GM12878 (cell line): Measurements from ENCODE around the gene CAPN2. TPM values are rescaled to one million over a fixed set of nuclear protein-coding genes. Genes with fewer than 3 reads are reported as not detected.

ENCODE experiments used
- ATAC-seq: fragments of 200-7000 bp; cut with Tn5 transposase; 3 replicates; pipeline ENCODE4 v1.9.1; 2020; ENCODE audit warnings: mild to moderate bottlenecking, moderate library complexity
- BruUV-seq: library from RNA; stranded (reverse); fragments of 400-500 nt; replicated peaks from 2 replicates; lab custom pipeline; 2021; lab: Mats Ljungman, UMichigan
- CTCF ChIA-PET: fragments of 300-600 bp; sonication (Branson Sonifier 250); formaldehyde crosslinking; extraction: SDS; loops from one replicate; lab custom pipeline; 2021; ENCODE audit warnings: inconsistent platforms; lab: Yijun Ruan, JAX
- POLR2A ChIA-PET: fragments of 350-600 bp; formaldehyde crosslinking; extraction: SDS; loops from one replicate; lab custom pipeline; 2021; ENCODE audit warnings: inconsistent platforms; lab: Charles Lee
- RAD21 ChIA-PET: fragments of 300-600 bp; sonication (Branson Sonifier 250); formaldehyde crosslinking; loops from one replicate; lab custom pipeline; 2023; ENCODE audit warnings: antibody characterized with exemption; ENCODE audit not compliant: unreplicated experiment; lab: Charles Lee
- SMC1A ChIA-PET: fragments of 300-600 bp; sonication (Branson Sonifier 250); formaldehyde crosslinking; loops from one replicate; lab custom pipeline; 2023; ENCODE audit not compliant: unreplicated experiment, uncharacterized antibody; lab: Charles Lee
- DNase-seq: peaks from one replicate; pipeline ENCODE4 v3.0.0-alpha.2; 2011; ENCODE audit warnings: low read depth, low spot score
- FAIRE-seq: peaks from 3 replicates; lab custom pipeline; 2011; peaks lifted over from hg19 to GRCh38; lab: Jason Lieb, UNC
- H2AFZ ChIP-seq: 2 replicates; pipeline ENCODE4 v1.6.0; 2011; ENCODE audit warnings: low read depth, low read length, control low read depth; ENCODE audit not compliant: control insufficient read depth
- H3K27ac ChIP-seq: 2 replicates; pipeline ENCODE4 v1.5.1; 2011; ENCODE audit warnings: control low read depth; ENCODE audit not compliant: control insufficient read depth, insufficient read depth
- H3K27me3 ChIP-seq, 2 experiments: replicated peaks in 1 of 2; 2 replicates each; pipeline versions ENCODE4 v1.6.0 to v1.6.1; 2011; ENCODE audit warnings: low read length in 1 of 2; ENCODE audit not compliant: control insufficient read depth in 2 of 2, insufficient read depth in 2 of 2
- H3K36me3 ChIP-seq, 2 experiments: 2 replicates each; pipeline ENCODE4 v1.5.1; 2011; ENCODE audit warnings: low read length in 1 of 2; ENCODE audit not compliant: control insufficient read depth in 2 of 2, insufficient read depth in 2 of 2
- H3K4me1 ChIP-seq: 2 replicates; pipeline ENCODE4 v1.6.1; 2011; ENCODE audit warnings: mild to moderate bottlenecking, low read length, moderate library complexity, mixed read lengths; ENCODE audit not compliant: control insufficient read depth, insufficient read depth
- H3K4me2 ChIP-seq: 2 replicates; pipeline ENCODE4 v1.6.0; 2011; ENCODE audit warnings: control low read depth; ENCODE audit not compliant: control insufficient read depth, insufficient read depth
- H3K4me3 ChIP-seq: fragments of 200-600 bp; sonication (generic); 2 replicates; pipeline ENCODE4 v1.5.1; 2016
- H3K79me2 ChIP-seq: 2 replicates; pipeline ENCODE4 v1.6.0; 2011; ENCODE audit warnings: low read length; ENCODE audit not compliant: control insufficient read depth, insufficient read depth
- H3K9ac ChIP-seq: 2 replicates; pipeline ENCODE4 v1.8.0; 2011; ENCODE audit warnings: low read length, control low read depth, mixed read lengths; ENCODE audit not compliant: control insufficient read depth, insufficient read depth
- H3K9me3 ChIP-seq: replicated peaks from 3 replicates; pipeline ENCODE4 v1.5.1; 2011; ENCODE audit warnings: mild to moderate bottlenecking, low read length; ENCODE audit not compliant: control insufficient read depth, insufficient read depth
- H4K20me1 ChIP-seq: 2 replicates; pipeline ENCODE4 v1.6.0; 2011; ENCODE audit not compliant: control insufficient read depth, insufficient read depth
- CBFB ChIP-seq: IDR thresholded peaks from 2 replicates; pipeline ENCODE4 v1.6.1; 2016; ENCODE audit warnings: antibody characterized with exemption, low read depth
- ETV6 ChIP-seq, 2 experiments: fragments of 450-650 bp in 1 of 2; IDR thresholded peaks in 1 of 2; conservative IDR thresholded peaks in 1 of 2; 2 replicates each; pipeline ENCODE4 v1.6.1; 2014; ENCODE audit warnings: antibody characterized with exemption in 1 of 2, borderline replicate concordance in 1 of 2, low read depth in 1 of 2, mild to moderate bottlenecking in 1 of 2, moderate library complexity in 1 of 2
- NFYA ChIP-seq: IDR thresholded peaks from 2 replicates; pipeline ENCODE4 v1.6.1; 2011; ENCODE audit warnings: low read depth, mild to moderate bottlenecking, low read length, improper control_type of control experiment, borderline replicate concordance
- POU2F2 ChIP-seq: IDR thresholded peaks from 3 replicates; pipeline ENCODE4 v1.6.1; 2011; ENCODE audit warnings: low read depth, mild to moderate bottlenecking, low read length, borderline replicate concordance
- RAD51 ChIP-seq: fragments of 450-650 bp; IDR thresholded peaks from 2 replicates; pipeline ENCODE4 v1.6.1; 2016; ENCODE audit warnings: moderate library complexity, mild to moderate bottlenecking, inconsistent platforms
- SRF ChIP-seq, 2 experiments: IDR thresholded peaks; 2 replicates each; pipeline ENCODE4 v1.6.1; 2011; ENCODE audit warnings: low read depth in 2 of 2, low read length in 2 of 2, mild to moderate bottlenecking in 1 of 2, moderate library complexity in 1 of 2
- TAF1 ChIP-seq: IDR thresholded peaks from 2 replicates; pipeline ENCODE4 v1.6.1; 2011; ENCODE audit warnings: mild to moderate bottlenecking, low read depth, low read length, borderline replicate concordance
- WGBS: methylation state at CpG from one replicate; pipeline ENCODE4 v1.1.6; 2016; ENCODE audit warnings: low lambda C conversion rate; ENCODE audit not compliant: insufficient replicate concordance, insufficient coverage; ENCODE audit errors: missing lambda C conversion rate; 5-methylcytosine and 5-hydroxymethylcytosine counted together
- in situ Hi-C: fragments of 300-500 bp; cut with MboI; formaldehyde crosslinking; loops from 9 replicates; pipeline ENCODE4 v1.14.3; 2018; ENCODE audit warnings: mixed read lengths
- intact Hi-C: fragments of 100-400 bp; cut with micrococcal nuclease; formaldehyde crosslinking; loops from one replicate; pipeline ENCODE4 v1.14.2; 2022; ENCODE audit not compliant: unreplicated experiment
- polyA plus RNA-seq, 11 experiments: library from polyadenylated mRNA; depleted of rRNA in 4 of 11; unstranded in 6 of 11; stranded (reverse) in 5 of 11; fragments of >200 nt; fragmentation: Nextera tagmentation in 4 of 11; fragmentation: Illumina TruSeq in 1 of 11; extraction: Ambion mirVana in 4 of 11; extraction: Trizol in 1 of 11; gene quantifications; 1 replicate in 1 of 11; 2 replicates in 10 of 11; pipeline versions ENCODE4 v1.2.1 to v1.2.3, GENCODE V29; 2011 to 2016; ENCODE audit warnings: inconsistent platforms in 2 of 11, missing spikeins in 2 of 11, low read depth in 1 of 11
- total RNA-seq, 4 experiments: library from RNA; depleted of rRNA in 3 of 4; stranded (reverse); fragments of >200 nt in 3 of 4; fragmentation: Illumina TruSeq in 1 of 4; extraction: Trizol in 1 of 4; gene quantifications; 2 replicates each; pipeline versions ENCODE4 v1.2.1 to v1.2.3, GENCODE V29; 2013 to 2021
- TF ChIP-seq, protein P1 (sequence below): fragments of 450-650 bp; IDR thresholded peaks from 2 replicates; pipeline ENCODE4 v1.6.1; 2017; ENCODE audit warnings: borderline replicate concordance

The CAPN2 gene
- total and polyA plus RNA-seq, 10 of the 15 experiments (the other 5 are each of a cell fraction or from before 2014, with no cell fraction given) = 6.0 to 21.4 (median 16.6) TPM

DNA sequence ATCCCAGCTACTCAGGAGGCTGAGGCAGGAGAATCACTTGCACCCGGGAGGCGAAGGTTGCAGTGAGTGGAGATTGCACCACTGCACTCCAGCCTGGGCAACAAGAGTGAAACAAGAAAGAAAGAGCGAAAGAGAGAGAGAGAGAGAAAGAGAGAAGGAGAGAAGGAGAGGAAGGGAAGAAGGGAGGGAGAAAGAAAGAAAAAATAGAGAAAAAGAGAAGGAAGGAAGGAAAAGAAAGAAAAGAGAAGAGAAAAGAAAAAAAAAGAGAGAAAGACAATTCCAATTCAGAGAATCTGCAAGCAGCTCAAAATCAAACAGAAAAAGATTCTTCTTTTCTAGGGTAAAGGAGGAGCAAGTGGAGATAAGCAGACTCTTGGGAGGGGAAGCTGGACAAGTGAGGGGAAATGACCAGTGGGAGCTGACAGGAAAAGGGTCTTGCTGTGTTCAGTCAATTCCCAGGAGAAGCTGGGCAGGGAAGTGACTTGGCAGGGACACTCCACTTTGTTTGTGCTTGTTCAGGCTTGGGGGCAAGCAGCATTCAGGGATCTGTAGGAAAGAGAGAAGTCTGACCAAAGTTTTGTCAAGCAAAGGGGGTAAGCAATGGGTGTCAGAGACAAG lies 3.6 kb upstream of the CAPN2 start:
- POLR2A ChIA-PET = no interaction called here
- no peak for DNase-seq
- BruUV-seq = no TSS peak
- H3K9me3 ChIP-seq = no peaks in the 10 kb centered on the region
- H3K9ac ChIP-seq = no peak overlapping the region
- H3K4me2 ChIP-seq = no peak overlapping the region
- H3K27ac ChIP-seq = no peak overlapping the region
- WGBS = 89% methylated on average over 3 of the region's 3 CpGs
- ATAC-seq = no peak
- SMC1A ChIA-PET = interaction anchor here (1.0 kb wide), 1 partner anchor 41 kb away, joined by 3 read pairs; no protein-coding TSS in a partner anchor
- no peaks in the 10 kb centered on the region; the same call in 1 of the 2 replicates for H3K79me2 ChIP-seq
- TF ChIP-seq SRF (IDR thresholded peaks at IDR 0.05; ENCODE audit: low read depth in 2 of 2, low read length in 2 of 2) (no peak), TAF1 (no peak), CBFB (no peak), ETV6 (conservative IDR thresholded peaks at IDR 0.05 in 1 of 2, IDR thresholded peaks at IDR 0.05 in 1 of 2; ENCODE audit: borderline replicate concordance in 1 of 2, low read depth in 1 of 2) (no peak), NFYA (no peak), POU2F2 (no peak), RAD51 (no peak)
- TF ChIP-seq, protein P1, sequence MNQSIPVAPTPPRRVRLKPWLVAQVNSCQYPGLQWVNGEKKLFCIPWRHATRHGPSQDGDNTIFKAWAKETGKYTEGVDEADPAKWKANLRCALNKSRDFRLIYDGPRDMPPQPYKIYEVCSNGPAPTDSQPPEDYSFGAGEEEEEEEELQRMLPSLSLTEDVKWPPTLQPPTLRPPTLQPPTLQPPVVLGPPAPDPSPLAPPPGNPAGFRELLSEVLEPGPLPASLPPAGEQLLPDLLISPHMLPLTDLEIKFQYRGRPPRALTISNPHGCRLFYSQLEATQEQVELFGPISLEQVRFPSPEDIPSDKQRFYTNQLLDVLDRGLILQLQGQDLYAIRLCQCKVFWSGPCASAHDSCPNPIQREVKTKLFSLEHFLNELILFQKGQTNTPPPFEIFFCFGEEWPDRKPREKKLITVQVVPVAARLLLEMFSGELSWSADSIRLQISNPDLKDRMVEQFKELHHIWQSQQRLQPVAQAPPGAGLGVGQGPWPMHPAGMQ = no peak
- intact Hi-C loops = no loop called here
- RAD21 ChIA-PET = no interaction called here
- no peaks in the 10 kb centered on the region for H4K20me1 ChIP-seq
- no peaks in the 10 kb centered on the region for H3K27me3 ChIP-seq
- in situ Hi-C loops = no loop called here
- peaks cover 3% of the 10 kb centered on the region; the same call in 1 of the 2 replicates for H3K4me1 ChIP-seq
- FAIRE-seq = no peak
- H2AFZ ChIP-seq = no peak overlapping the region
- CTCF ChIA-PET = interaction anchor here (0.7 to 1.0 kb wide), 2 partner anchors 13 to 40 kb away, joined by 4 read pairs; no protein-coding TSS in a partner anchor
- H3K36me3 ChIP-seq = no peaks in the 10 kb centered on the region
- H3K4me3 ChIP-seq = no peak overlapping the region
